GM18511 (cell line): ENCODE results near the gene RIMKLB.
"Not testable (repeated sequence)": the region's sequence is repeated elsewhere in the genome, so short reads cannot be mapped to it uniquely, and the experiment has no call there.

Source experiments
- ATAC-seq: cut with Tn5 transposase; IDR thresholded peaks from one replicate; pipeline ENCODE4 v1.9.1; 2021; ENCODE audit warnings: mild to moderate bottlenecking, moderate library complexity; ENCODE audit not compliant: unreplicated experiment

The RIMKLB gene

GRCh38 chr12:8689681-8690080, 8.1 kb upstream of the RIMKLB start:
- no peak for ATAC-seq

- no peak for ATAC-seq
Observed at GRCh38 chr12:8692573-8692972, 5.2 kb upstream of the RIMKLB start.

- ATAC-seq: no peak
Observed at GRCh38 chr12:8695116-8695515, 2.7 kb upstream of the RIMKLB start.

DNA sequence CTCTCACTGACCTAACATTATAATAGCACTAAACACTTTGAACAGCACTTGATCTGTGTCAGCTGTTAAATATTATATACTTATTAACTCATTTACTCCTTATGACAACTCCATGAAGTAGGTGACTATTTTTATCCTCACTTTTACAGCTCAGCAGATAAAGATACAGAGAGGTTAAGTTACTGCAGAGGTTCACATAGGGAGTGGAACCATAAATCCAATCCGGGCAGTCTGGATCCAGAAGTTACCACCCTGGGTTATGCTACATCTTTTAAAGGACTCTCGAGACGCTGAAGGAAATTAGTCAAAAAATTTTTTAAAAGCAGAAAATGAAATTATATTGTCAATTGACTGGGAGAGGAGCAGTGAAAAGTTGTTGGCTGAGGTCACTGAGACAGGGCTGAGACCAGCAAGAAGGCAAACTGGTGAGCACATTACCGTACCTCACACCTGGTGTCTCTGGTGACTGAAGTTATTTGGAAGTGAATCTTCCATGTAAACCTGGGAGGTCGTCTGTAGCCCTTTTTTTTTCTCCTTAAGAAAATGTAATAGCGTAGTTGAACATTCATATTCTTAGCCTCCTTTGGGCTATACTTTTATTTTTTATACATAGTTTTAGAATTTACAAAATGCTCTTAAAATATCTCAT, 1.2 kb upstream of the RIMKLB start:
- ATAC-seq: no peak

- peak; percentile 10 for ATAC-seq
Observed at GRCh38 chr12:8697120-8697475, 693 bp upstream of the RIMKLB start.

GRCh38 chr12:8698132-8698851, 501 bp downstream of the RIMKLB start:
- ATAC-seq: peak; percentile 54

DNA sequence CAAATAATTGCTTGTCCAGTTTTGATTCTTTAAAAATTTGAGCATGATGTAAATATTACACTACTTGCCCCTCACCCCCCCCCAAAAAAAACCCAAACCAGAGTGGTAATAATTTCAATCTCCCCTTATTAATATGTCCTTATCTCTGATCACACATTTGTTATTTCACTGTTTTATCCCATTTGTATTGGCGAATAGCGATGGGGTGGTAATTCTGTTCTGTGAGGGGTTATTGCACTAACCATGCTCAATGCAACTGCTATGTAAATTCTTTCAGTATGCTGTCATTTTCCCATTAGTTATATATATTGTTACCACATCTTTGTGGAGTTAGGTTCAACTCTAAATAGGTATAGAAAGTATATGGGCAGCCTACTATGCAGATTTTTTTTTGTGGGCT, 1.1 kb downstream of the RIMKLB start:
- no peak for ATAC-seq

DNA sequence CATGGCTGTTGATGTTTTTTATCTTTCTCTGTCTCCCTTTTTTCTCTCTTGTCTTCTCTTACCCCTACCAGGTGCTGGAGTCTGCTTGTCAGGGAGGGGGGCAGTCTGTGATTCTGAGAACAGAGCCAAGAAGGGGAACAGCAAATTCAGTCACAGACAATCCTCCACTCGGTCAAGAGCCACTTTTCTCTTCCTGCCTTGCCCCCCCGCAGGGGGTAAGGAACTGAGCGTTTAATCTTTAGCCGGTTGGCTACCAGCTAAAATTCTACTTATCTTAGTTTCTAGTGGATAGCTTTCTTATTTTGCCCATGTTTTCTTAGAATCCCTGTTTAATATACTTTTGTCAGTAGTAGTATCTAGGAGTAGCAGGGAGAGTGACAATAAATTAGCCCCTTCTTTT, 1.9 kb downstream of the RIMKLB start:
- no peak for ATAC-seq

DNA sequence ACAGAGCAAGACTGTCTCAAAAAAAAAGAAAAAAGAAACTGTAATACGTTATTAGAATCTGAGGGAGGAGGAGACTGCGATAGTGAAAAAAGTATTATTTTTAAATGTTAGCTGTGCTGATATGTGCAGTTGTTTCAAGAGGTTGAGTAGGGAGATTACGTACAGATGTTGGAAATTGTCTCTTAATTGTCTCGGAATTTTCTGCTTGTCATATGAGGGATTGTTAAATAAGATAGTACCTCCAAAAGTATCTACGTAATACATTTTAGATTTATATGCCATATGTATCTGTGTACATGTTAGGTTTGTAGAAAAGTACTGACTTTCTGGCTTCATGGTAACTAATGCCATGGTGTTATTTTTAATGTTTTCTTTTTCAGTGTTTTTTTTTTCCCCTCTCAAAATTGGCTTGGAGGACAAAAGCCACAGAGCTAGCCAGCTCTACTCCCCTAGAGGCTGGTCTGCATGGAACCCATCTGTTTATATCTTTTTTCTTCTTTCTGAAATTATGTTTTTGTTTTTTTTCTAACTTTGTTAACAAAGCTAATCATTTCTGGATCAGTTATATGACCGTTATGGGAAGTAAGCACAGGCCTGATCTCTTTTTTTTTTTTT, 3.4 kb downstream of the RIMKLB start:
- ATAC-seq: no peak

GRCh38 chr12:8702159-8702558, 4.4 kb downstream of the RIMKLB start:
- no peak for ATAC-seq

DNA sequence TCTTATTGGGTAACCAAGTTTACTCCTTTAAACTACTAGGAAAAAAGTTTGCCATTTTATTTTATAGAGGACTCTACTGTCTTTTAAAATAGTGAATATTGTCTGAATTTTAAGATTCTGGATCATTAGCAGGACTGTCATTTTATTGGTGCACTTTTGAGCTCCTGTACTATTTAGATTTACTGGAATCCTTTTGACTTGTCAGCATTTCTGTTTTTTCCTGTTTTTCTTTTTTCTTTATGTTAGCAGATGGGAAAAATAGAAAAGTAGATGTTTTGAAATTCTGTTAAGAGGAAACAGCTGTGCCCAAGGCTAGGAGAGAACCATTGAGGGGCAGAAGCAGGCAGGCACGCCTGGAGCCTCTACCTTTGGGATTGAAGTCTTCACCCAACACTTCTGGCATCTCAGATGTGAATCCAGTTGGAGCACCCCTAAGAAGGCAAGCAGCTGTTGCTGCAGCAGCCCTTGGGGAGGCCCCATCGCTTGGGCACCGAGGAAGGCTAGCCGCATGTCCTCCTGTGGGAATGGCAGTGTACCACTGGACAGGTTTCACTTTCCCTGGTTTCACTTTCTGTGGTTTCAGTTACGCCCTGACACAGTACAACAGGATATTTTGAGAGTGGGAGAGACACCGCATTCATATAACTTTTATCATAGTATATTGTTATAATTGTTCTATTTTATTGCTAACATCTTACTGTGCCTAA, 11.5 kb downstream of the RIMKLB start:
- ATAC-seq: no peak

- no peak for ATAC-seq
Observed at GRCh38 chr12:8712572-8712971, 14.8 kb downstream of the RIMKLB start.

DNA sequence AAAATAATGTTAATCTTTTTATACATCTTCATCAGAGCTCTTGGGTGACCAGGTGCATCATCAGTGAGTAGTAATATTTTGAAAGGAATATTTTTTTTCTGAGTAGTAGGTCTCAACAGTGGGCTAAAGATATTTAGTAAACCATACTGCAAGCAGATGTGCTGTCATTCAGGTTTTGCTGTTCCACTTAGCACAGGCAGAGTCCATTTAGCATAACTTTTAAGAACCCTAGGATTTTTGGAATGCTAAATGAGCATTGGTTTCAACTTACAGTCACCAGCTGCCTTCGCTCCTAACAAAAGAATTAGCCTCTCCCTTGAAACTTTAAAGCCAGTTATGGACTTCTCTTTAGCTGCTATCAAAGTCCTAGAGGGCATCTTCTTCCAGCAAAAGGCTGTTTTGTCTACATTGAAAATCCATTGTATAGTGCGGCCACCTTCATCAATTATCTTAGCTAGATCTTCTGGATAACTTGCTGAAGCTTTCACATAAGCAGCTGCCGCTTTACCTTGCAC, 24.6 kb downstream of the RIMKLB start:
- ATAC-seq: no peak

- ATAC-seq: no peak
Observed at GRCh38 chr12:8734873-8735381, 37.1 kb downstream of the RIMKLB start.

GRCh38 chr12:8742501-8742900, 44.7 kb downstream of the RIMKLB start:
- ATAC-seq: no peak

DNA sequence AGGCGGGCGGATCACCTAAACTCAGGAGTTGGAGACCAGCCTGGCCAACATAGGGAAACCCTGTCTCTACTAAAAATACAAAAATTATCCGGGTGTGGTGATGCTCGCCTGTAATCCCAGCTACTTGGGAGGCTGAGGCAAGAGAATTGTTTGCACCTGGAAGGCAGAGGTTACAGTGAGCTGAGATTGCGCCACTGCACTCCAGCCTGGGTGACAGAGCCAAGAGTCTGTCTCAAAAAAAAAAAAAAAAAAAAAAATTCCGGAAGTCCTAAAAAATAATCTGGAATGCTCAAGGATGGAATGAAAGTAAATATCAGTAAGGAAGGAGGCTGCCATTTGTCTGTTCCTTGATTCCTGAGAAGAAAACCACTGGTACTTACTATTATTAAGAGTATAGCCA, 45.3 kb downstream of the RIMKLB start:
- ATAC-seq: not testable (repeated sequence)

DNA sequence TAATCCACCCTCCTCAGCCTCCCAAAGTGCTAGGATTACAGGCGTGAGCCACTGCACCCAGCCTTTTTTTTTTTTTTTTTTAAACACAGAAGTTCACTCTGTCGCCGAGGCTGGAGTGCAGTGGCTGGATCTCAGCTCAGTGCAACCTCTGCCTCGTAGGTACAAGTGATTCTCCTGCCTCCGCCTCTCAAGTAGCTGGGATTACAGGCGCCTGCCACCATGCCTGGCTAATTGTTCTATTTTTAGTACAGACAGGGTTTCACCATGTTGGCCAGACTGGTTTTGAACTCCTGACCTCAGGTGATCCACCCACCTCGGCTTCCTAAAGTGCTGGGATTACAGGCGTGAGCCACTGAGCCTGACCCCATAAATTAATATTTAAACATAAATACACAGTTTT, 47.8 kb downstream of the RIMKLB start:
- ATAC-seq: not testable (repeated sequence)

DNA sequence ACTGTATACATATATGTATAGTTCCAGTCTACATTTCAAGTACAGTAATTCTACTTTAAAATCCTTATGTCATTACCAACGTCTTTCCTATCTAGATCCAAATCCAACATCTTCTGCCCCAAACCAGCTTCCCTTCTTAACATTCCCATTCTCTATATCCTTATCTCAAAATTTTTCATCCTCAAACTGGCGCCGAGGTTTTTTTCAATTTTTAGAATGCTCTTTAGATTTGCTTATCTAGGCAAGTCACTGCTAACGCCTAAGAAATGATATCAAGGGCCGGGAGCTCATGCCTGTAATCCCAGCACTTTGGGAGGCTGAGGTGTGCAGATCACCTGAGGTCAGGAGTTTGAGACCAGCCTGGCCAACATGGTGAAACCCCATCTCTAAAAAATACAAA, 48.3 kb downstream of the RIMKLB start:
- no peak for ATAC-seq

DNA sequence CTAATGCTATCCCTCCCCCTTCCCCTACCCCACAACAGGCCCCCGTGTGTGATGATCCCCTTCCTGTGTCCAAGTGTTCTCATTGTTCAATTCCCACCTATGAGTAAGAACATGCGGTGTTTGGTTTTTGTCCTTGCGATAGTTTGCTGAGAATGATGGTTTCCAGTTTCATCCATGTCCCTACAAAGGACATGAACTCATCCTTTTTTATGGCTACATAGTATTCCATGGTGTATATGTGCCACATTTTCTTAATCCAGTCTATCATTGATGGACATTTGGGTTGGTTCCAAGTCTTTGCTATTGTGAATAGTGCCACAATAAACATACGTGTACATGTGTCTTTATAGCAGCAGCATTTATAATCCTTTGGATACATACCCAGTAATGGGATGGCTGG, 62.3 kb downstream of the RIMKLB start:
- not testable (repeated sequence) for ATAC-seq

DNA sequence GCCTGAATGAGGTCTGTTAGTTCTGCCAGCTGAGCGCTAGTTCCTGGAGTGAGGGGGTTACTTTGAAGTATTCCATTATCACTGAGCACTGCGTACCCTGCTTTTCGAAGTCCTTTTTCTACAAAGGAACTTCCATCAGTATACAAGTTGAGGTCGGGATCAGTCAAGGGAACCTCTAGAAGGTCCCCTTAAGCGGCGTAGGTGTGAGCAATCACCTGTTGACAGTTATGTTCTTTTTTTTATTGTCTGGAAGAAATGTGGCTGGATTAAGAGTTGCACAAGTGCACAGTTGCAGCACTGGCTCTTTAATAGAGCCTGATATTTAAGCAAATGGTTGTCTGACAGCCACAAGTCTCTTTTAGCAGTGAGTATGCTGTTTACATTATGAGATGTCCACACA, 64.9 kb downstream of the RIMKLB start:
- not testable (repeated sequence) for ATAC-seq

DNA sequence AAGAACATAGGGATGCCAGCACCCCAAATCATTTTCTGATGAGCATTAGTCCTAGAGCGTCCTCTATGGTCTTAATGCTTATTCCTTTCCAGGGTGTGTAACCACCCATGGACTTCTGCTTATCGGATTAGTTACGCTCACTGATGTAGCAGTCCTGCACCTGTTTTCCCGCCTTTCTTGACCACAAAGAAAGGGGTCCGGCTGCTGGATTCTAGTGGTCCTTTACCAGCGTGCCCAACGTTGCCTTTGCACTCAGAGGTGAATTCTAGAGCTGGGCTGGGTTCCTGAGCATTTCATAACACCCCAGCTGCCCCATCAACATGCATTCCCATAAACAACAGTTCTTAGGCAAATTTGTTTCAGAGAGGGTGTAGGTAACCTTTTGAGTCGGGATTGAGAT, 68.3 kb downstream of the RIMKLB start:
- not testable (repeated sequence) for ATAC-seq
